ENCODE data around the gene STPG2.

DNA sequence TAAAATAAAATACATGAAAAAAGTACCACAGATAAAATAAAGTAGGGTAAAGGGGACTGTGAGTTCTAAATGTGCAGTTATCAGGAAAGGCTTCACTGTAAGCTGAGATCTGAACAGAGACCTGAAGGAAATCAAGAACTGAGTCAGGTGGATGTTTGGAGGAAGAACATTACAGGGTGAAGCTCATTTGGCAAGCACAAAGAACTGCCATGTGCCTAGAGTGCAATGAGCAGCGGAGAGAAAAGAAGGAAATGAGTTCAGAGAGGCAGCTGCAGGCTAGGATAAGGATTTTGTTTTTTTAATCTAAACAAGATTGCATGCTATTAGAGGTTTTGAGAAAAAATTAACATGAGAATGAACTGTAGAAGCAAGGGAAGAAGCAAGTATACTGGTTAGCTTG, 373.1 kb downstream of the STPG2 start:
- TF ChIP-seq, protein P1, sequence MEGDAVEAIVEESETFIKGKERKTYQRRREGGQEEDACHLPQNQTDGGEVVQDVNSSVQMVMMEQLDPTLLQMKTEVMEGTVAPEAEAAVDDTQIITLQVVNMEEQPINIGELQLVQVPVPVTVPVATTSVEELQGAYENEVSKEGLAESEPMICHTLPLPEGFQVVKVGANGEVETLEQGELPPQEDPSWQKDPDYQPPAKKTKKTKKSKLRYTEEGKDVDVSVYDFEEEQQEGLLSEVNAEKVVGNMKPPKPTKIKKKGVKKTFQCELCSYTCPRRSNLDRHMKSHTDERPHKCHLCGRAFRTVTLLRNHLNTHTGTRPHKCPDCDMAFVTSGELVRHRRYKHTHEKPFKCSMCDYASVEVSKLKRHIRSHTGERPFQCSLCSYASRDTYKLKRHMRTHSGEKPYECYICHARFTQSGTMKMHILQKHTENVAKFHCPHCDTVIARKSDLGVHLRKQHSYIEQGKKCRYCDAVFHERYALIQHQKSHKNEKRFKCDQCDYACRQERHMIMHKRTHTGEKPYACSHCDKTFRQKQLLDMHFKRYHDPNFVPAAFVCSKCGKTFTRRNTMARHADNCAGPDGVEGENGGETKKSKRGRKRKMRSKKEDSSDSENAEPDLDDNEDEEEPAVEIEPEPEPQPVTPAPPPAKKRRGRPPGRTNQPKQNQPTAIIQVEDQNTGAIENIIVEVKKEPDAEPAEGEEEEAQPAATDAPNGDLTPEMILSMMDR (IDR thresholded peaks at IDR 0.05): no peak
- TF ChIP-seq POLR2A (IDR thresholded peaks at IDR 0.05) (no peak), POLR2AphosphoS5 (IDR thresholded peaks at IDR 0.05) (no peak)
